GM20000 (cell line): ENCODE results near the gene SCGN.

Experiments
- DNase-seq: peaks from one replicate; pipeline ENCODE4 v3.0.0; 2012; ENCODE audit warnings: low spot score
- TF ChIP-seq, protein P1 (sequence below): IDR thresholded peaks from 2 replicates; pipeline ENCODE4 v1.5.1; 2012; ENCODE audit warnings: mild to moderate bottlenecking, control low read depth; ENCODE audit errors: extremely low read depth, missing control alignments

SCGN gene, protein sequence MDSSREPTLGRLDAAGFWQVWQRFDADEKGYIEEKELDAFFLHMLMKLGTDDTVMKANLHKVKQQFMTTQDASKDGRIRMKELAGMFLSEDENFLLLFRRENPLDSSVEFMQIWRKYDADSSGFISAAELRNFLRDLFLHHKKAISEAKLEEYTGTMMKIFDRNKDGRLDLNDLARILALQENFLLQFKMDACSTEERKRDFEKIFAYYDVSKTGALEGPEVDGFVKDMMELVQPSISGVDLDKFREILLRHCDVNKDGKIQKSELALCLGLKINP

DNA sequence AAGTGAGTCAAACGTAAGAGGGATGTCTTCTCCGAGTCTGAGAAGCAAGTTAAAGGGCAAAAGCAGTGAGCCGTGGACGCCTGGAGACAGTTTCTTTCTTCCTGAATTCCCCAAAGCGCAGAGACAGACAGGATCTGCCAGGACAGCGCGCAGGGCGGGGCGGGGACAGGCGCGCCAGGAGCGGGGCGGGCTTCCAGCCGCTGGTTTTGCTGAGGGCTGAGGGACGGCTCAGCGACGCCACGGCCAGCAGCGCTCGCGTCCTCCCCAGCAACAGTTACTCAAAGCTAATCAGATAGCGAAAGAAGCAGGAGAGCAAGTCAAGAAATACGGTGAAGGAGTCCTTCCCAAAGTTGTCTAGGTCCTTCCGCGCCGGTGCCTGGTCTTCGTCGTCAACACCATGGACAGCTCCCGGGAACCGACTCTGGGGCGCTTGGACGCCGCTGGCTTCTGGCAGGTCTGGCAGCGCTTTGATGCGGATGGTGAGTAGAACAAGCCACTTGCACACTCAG is at the start of gene SCGN:
Gene SCGN (plus strand): TSS at position 209 of the 509 bp plus-strand sequence. CDS start 189 bp downstream, at position 398.
- TF ChIP-seq, protein P1, sequence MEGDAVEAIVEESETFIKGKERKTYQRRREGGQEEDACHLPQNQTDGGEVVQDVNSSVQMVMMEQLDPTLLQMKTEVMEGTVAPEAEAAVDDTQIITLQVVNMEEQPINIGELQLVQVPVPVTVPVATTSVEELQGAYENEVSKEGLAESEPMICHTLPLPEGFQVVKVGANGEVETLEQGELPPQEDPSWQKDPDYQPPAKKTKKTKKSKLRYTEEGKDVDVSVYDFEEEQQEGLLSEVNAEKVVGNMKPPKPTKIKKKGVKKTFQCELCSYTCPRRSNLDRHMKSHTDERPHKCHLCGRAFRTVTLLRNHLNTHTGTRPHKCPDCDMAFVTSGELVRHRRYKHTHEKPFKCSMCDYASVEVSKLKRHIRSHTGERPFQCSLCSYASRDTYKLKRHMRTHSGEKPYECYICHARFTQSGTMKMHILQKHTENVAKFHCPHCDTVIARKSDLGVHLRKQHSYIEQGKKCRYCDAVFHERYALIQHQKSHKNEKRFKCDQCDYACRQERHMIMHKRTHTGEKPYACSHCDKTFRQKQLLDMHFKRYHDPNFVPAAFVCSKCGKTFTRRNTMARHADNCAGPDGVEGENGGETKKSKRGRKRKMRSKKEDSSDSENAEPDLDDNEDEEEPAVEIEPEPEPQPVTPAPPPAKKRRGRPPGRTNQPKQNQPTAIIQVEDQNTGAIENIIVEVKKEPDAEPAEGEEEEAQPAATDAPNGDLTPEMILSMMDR = no peak
- peak; percentile 62 for DNase-seq

DNA sequence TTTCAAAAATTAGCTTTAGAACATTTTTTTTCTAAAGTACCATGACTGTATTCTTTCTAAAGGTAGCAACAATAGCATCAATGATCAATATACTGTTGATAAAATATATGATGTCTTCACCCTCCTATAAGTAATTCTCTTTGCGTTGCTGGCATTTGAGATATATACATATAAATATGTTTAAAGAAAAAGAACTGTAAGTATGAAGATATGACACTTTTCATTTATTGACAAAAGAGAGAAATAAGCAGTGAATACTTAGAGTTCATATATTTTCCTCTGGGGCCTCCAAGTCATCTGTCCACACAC is 49.4 kb upstream of the SCGN start:
- no peak for DNase-seq
- TF ChIP-seq, protein P1 = no peak

DNA sequence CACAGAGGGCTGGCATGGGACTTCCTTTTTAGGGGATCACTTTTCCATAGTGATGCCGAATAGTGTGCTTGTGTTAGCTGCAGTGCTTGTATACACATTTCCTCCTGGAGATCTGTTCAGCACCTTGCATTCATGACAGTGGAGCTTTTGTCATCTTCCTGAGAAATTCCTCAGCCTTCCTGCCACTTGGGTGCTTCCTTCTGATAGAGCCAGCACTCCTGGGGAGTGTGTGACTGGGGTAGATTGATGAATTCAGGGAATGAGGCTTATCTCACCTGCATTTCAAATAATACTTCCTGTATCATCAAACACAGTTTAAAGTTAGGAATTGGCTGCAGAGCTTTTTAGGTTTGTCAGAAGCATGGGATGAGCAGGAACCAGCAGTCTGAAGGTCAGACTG is 48.8 kb upstream of the SCGN start:
- TF ChIP-seq, protein P1 = no peak
- no peak for DNase-seq

DNA sequence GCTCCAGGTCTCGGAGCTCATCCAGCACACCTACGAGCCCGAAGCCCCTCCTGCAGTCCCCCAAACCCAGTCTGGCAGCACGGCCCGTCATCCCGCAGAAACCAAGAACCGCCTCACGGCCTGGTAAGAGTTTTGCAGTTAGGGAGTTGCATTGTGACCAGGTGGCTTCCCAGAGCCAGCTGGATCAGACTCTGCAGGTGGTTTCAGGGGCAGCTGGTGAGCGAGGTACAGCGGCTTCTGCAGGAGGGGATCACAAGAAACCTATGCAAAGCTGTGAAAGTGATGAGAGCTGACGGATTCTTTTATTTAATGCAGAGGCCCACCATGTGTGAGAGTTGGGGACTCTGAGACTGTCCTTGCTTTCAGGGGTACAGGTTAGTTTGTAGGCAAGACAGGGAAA is 45.9 kb upstream of the SCGN start:
- TF ChIP-seq, protein P1 = no peak
- no peak for DNase-seq

DNA sequence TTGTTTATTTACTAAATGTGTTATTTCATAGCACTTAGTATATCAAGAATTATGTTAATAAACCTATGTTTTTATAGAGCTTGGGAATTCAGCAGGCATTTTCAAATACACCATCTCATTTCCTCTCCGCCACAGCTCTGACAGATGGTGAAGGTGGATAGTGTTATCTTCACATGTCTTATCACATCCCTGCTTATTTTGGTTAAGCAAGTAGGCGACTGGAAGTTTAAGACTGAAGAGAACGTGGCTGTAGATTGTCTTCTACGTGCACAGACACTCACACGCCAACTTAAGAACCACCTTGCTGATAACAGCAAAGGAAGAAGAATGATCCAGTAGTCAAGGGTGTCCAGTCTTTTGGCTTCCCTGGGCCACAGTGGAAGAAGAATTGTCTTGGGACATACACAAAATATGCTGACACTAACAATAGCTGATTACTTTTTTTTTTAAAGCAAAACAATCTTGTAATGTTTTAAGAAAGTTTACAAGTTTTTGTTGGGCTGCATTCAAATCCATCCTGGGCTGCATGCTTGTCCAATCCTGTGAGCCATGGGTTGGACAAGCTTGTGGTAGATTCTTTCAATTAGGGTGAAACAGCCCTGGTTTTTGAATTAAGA is 43.3 kb upstream of the SCGN start:
- TF ChIP-seq, protein P1 = no peak
- no peak for DNase-seq

DNA sequence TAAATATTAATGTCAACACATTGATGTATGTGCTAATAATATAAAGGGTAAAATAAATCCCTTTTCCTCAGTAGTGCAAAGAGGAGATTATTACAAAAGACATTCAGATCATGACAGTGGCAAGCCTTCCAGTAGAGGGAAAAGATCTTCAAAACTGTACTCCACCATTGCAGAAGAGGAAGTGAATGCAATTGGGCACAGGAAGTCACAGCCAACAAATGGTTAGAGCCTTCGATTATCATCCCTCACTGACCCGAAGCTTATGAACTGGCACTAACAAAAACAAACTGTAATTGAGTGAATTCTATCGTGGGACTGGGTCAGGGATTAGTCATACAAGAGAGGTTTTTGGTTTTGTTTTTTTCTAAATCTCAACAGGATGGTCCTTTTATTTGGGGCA is 39.3 kb upstream of the SCGN start:
- TF ChIP-seq, protein P1 = no peak
- DNase-seq = no peak

DNA sequence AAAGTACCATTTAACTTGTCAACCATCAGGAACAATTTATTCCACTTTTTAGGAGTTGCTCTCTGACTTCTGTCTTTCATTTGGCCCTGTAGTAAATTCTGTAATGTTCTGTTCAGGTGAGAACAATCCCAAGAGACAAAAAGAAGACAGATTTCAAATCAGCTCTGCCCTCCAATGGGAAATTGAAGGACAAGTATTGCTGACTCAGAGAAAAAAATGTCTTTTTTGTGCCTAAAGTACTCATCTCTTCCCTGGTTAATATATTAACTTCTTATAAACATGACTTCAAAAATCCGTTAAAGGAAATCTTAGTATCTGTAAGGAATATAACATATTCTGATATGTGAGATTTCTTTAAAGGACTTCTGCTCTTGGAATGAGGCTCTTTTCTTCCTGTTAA is 38.6 kb upstream of the SCGN start:
- DNase-seq = no peak
- TF ChIP-seq, protein P1 = no peak
